ENCODE results near the gene MEGF8. TPM values are rescaled to one million over a fixed set of nuclear protein-coding genes. Genes with fewer than 3 reads are reported as not detected.

Gene MEGF8
- total RNA-seq, 2 donors from 2014 or later = 9.9 to 24.1 TPM

DNA sequence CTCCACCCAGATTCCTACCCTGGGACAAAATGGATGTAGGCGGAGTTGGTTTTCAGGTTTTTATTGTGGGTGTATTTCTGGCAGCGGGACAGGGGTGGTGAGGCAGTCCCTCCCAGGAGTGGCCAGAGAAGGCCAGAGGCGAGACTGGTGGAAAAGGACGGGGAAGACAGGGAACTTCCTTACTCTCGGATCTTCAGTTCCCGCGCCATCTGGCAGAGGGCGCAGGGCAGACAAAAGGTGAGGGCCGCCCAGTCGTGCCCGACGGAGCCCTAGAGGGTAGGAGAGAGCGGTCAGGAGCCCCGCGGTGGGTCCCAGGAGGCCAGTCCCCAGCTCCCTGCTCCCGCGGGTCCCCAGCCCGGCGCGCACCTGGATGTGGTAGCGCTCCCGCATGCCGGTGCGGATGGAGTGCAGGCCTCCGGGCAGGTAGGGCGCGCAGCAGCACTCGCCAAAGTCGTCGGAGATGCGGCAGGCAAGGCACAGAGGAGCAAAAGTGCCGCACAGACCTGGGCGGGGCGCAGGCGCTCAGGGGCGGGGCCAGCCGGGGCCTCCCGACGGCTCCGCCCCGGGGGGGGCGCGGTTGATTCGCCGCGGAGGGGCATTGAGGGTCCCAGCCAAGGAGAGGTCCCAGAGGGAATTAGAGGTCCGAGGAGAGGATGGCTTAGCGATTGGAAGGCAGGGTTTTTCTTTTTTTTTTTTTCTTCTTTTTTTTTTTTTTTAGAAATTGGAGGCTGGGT is 61.7 kb downstream of the MEGF8 start:
- H3K36me3 ChIP-seq (replicated peaks in 1 of 2; ENCODE audit: insufficient read depth in 1 of 2, low read depth in 2 of 2) = no peaks in the 10 kb centered on the region
- no peaks in the 10 kb centered on the region for H3K9me3 ChIP-seq
- peaks cover 8% of the 10 kb centered on the region for H3K4me1 ChIP-seq
- TF ChIP-seq, protein P1, sequence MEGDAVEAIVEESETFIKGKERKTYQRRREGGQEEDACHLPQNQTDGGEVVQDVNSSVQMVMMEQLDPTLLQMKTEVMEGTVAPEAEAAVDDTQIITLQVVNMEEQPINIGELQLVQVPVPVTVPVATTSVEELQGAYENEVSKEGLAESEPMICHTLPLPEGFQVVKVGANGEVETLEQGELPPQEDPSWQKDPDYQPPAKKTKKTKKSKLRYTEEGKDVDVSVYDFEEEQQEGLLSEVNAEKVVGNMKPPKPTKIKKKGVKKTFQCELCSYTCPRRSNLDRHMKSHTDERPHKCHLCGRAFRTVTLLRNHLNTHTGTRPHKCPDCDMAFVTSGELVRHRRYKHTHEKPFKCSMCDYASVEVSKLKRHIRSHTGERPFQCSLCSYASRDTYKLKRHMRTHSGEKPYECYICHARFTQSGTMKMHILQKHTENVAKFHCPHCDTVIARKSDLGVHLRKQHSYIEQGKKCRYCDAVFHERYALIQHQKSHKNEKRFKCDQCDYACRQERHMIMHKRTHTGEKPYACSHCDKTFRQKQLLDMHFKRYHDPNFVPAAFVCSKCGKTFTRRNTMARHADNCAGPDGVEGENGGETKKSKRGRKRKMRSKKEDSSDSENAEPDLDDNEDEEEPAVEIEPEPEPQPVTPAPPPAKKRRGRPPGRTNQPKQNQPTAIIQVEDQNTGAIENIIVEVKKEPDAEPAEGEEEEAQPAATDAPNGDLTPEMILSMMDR (IDR thresholded peaks at IDR 0.05) = peak in 6 of 7 experiments; percentile 14 to 53 (median 46)
- peak in 1 of 3 donors; percentile 30 for TF ChIP-seq POLR2A (IDR thresholded peaks at IDR 0.05)
- intact Hi-C loops (cut with DNase I) = no loop called here
- ATAC-seq (peak; percentile 82), DNase-seq (peak; percentile 59 to 74 (median 63))
- H3K27ac ChIP-seq = peak overlapping the region; percentile 11 to 74 (median 34)
- H3K4me3 ChIP-seq = peak overlapping the region in 1 of 2 donors; percentile 9
- no peaks in the 10 kb centered on the region for H3K27me3 ChIP-seq
- 2% methylated on average over 9 to 42 of the region's 48 CpGs for WGBS, 2 donors

DNA sequence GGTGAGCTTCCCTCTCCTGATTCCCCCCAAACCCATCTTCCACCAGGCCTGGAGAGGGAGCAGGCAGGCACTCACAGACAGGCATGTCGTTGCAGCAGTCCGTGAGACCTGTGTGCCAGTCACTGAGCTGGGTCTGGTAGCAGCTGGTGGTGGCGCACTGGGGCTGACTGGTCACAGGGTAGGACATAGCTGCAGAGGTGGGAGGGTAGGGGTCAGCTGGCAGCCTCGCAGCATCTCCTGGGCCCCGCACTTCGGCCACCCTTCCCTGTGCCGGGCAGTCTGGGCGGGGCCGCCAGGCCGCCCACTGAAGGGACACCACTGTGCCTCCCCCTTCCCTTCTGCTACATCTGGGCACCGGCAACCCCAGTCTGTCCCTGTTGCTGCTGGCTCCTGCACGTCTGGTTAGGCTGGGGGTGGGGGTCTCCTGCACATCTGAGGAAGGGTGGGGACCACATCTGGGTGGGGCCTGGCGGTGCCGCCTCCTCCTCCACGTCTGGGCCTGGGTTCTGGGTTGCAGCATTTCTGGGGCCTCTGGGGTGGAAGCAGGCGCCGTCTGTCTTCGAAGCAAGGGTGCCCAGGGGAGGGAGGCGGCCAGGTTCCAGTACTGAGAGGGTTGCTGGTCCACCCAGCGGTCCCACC is 63.5 kb downstream of the MEGF8 start:
- ATAC-seq (no peak), DNase-seq (no peak)
- TF ChIP-seq POLR2A (IDR thresholded peaks at IDR 0.05) = no peak
- TF ChIP-seq, protein P1 (IDR thresholded peaks at IDR 0.05) = no peak
- Histone ChIP-seq H3K27ac (no peak overlapping the region), H3K27me3 (no peaks in the 10 kb centered on the region), H3K9me3 (no peaks in the 10 kb centered on the region), H3K4me1 (peaks cover 8% of the 10 kb centered on the region), H3K36me3 (replicated peaks in 1 of 2; ENCODE audit: insufficient read depth in 1 of 2, low read depth in 2 of 2) (no peaks in the 10 kb centered on the region), H3K4me3 (no peak overlapping the region)
- WGBS, 2 donors = 60 to 66% methylated on average over 1 to 19 of the region's 20 CpGs
- intact Hi-C loops (cut with DNase I) = no loop called here

DNA sequence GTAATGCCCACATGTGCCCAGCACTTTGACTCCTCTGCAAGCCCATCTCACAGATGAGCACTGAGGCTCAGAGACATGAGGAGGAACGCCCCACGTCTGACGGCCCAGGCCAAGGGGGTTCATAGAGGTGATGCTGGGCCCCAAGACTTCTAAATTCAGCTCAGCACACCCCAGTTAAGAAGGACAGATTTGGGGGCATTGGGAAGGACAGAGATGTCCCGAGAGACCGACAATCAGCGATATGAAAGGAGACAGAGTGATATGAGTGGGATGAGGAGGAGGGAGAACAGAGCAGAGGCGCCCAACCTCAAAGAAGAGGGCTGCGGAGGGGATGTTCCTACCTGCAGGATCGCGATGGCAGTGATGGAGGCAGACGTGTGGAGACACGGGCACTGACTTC is 64.5 kb downstream of the MEGF8 start, which contains the start of gene CNFN:
TSS of gene CNFN (minus strand) at position 399 of the 400 bp plus-strand sequence. CDS start 1,260 bp downstream, outside the sequence.
- H3K27me3 ChIP-seq = no peaks in the 10 kb centered on the region
- H3K9me3 ChIP-seq = no peaks in the 10 kb centered on the region
- no peak for ATAC-seq
- no peak for TF ChIP-seq POLR2A (IDR thresholded peaks at IDR 0.05)
- TF ChIP-seq, protein P1 (IDR thresholded peaks at IDR 0.05) = no peak
- H3K4me3 ChIP-seq = no peak within 1 kb of the TSS
- no peak within 1 kb of the TSS for H3K27ac ChIP-seq
- no peaks in the 10 kb centered on the region for H3K36me3 ChIP-seq (replicated peaks in 1 of 2; ENCODE audit: insufficient read depth in 1 of 2, low read depth in 2 of 2)
- WGBS, 2 donors = 44 to 45% methylated on average over 12 of the region's 12 CpGs
- intact Hi-C loops (cut with DNase I) = no loop called here
- DNase-seq = no peak
- H3K4me1 ChIP-seq = peaks cover 8% of the 10 kb centered on the region

DNA sequence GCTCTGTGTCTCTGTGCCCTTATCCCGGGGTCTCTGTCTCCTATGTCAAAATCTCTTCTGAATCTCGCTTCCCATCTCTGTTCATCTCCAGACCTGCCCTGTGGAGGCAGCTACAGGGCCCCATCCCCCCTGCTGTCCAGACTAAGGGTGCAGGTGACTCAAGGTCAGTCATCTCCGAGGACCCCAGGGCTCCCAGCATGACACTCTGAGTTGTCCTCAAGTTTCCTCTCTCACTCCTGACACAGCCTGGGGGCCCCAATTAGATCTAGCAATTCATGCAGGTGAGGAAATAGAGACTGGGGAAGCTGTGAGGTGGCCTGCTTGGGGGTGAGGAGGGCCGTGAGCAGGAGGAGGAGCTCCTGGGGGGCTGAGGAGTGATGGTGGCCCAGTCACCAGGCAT is 66.7 kb downstream of the MEGF8 start:
- Histone ChIP-seq H3K9me3 (no peaks in the 10 kb centered on the region), H3K4me1 (peaks cover 11% of the 10 kb centered on the region), H3K27me3 (no peaks in the 10 kb centered on the region), H3K36me3 (replicated peaks in 1 of 2; ENCODE audit: insufficient read depth in 1 of 2, low read depth in 2 of 2) (no peaks in the 10 kb centered on the region), H3K4me3 (no peak overlapping the region), H3K27ac (no peak overlapping the region)
- intact Hi-C loops (cut with DNase I) = no loop called here
- no peak for TF ChIP-seq POLR2A (IDR thresholded peaks at IDR 0.05)
- TF ChIP-seq, protein P1 (IDR thresholded peaks at IDR 0.05) = no peak
- ATAC-seq = no peak
- WGBS, 2 donors = 44 to 47% methylated on average over 4 of the region's 4 CpGs
- DNase-seq = no peak
